Measurements from ENCODE around the gene CCL18.
A peak's percentile ranks its signal among the peaks of the same experiment; 100 is the strongest.

Gene CCL18

DNA sequence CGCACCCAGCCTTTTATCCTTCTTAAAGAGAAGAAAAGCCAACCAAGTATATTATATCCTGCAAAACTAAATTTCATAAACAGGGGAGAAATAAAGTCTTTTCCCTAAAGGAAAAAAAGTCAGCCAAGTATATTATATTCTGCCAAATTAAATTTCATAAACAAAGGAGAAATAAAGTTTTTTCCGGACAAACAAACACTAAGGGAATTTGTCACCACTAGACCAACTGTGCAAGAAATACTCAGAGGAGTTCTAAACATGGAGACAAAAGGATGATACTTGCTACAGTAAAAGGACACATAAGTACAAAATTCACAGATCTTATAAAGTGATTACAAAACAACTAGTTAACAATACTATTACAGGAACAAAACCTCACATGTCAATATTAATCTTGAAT lies 14.4 kb upstream of the CCL18 start:
- Mint-ChIP-seq H3K27me3 (ENCODE audit: low read depth, poor library complexity) (peaks cover 7% of the 10 kb centered on the region), H3K36me3 (ENCODE audit: low read depth) (no peaks in the 10 kb centered on the region), H3K4me3 (no peak overlapping the region), H3K4me1 (no peaks in the 10 kb centered on the region), H3K27ac (no peak overlapping the region), H3K9me3 (peaks cover 50% of the 10 kb centered on the region)
- DNase-seq = no peak
- TF ChIP-seq, protein P1, sequence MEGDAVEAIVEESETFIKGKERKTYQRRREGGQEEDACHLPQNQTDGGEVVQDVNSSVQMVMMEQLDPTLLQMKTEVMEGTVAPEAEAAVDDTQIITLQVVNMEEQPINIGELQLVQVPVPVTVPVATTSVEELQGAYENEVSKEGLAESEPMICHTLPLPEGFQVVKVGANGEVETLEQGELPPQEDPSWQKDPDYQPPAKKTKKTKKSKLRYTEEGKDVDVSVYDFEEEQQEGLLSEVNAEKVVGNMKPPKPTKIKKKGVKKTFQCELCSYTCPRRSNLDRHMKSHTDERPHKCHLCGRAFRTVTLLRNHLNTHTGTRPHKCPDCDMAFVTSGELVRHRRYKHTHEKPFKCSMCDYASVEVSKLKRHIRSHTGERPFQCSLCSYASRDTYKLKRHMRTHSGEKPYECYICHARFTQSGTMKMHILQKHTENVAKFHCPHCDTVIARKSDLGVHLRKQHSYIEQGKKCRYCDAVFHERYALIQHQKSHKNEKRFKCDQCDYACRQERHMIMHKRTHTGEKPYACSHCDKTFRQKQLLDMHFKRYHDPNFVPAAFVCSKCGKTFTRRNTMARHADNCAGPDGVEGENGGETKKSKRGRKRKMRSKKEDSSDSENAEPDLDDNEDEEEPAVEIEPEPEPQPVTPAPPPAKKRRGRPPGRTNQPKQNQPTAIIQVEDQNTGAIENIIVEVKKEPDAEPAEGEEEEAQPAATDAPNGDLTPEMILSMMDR (IDR thresholded peaks at IDR 0.05) = no peak

DNA sequence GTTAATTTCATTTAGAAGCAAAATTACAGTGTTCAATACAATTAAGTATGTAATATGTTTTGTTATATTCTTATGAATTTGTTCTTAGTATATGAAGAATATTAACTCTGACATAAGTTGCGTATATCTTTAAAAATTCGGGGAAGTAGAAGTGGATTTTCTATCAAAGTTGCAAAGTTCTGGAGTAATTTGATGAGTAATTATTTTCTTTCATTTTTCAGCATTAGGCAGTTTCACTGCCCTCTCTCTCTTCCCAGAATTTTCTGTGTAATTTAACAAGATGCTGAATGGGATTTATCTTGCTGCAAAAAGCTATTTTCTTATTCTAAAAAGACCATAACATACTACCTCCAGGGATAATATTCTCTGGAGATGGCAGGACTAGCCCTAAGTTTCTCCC lies 8.9 kb upstream of the CCL18 start:
- TF ChIP-seq, protein P1 (IDR thresholded peaks at IDR 0.05) = no peak
- H3K4me1 Mint-ChIP-seq = no peaks in the 10 kb centered on the region
- H3K36me3 Mint-ChIP-seq (ENCODE audit: low read depth) = no peaks in the 10 kb centered on the region

DNA sequence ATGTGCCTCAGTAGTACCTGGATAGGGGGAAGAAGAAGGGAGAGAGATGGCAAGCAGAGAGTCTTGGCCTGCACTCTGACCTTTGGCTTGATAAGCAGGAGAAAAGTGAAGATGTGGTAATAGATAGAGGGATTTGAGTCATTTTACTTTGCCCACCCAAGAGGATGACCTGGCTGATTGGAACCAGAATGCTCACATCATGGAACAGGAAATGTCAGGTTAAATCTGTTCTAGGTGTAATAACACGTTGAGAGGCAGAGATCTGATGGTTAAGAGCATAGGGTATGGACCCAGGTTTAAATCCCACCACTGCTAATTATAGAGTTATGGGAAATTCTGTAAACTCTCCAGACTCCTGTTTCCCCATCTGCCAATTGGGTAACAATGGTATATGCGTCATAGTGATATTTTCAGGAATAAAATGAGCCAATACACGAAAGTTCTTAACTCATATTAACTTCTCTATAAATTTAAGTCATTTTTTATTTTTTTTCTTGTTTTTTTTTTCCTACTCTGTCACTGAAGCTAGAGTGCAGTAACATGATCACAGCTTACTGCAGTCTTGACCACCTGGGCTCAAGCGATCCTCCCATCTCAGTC lies 8.1 kb upstream of the CCL18 start:
- Mint-ChIP-seq H3K4me1 (no peaks in the 10 kb centered on the region), H3K27ac (no peak overlapping the region), H3K9me3 (peaks cover 17% of the 10 kb centered on the region), H3K27me3 (ENCODE audit: low read depth, poor library complexity) (no peaks in the 10 kb centered on the region), H3K4me3 (no peak overlapping the region), H3K36me3 (ENCODE audit: low read depth) (no peaks in the 10 kb centered on the region)
- DNase-seq = no peak
- TF ChIP-seq, protein P1 (IDR thresholded peaks at IDR 0.05) = no peak

More for the DNA sequence above, 8.9 kb upstream of the CCL18 start:
- Mint-ChIP-seq H3K27ac (no peak overlapping the region), H3K9me3 (peaks cover 22% of the 10 kb centered on the region), H3K27me3 (ENCODE audit: low read depth, poor library complexity) (no peaks in the 10 kb centered on the region), H3K4me3 (no peak overlapping the region)
- no peak for DNase-seq

DNA sequence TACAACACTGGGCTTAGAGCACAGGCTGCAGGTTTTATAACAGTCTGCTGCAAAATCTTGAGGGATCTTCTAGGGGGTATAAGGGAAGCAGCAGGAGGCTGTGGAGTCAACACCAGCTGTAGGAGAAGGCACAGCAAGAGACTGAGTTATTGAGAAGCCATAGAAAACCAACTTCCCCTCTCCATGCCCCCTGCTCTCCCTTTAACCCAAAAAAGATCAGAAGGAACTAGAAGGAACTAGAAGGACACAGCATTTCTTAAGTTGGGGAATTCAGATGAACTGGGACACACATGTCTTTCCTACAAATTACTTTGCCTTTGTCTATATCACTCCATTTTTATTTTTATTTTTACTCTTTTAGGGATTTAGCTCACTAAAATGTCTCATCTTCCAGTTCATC lies 6.2 kb upstream of the CCL18 start:
- Mint-ChIP-seq H3K9me3 (peaks cover 3% of the 10 kb centered on the region), H3K4me3 (no peak overlapping the region), H3K27ac (peak overlapping the region; percentile 33), H3K4me1 (no peaks in the 10 kb centered on the region), H3K36me3 (ENCODE audit: low read depth) (no peaks in the 10 kb centered on the region), H3K27me3 (ENCODE audit: low read depth, poor library complexity) (no peaks in the 10 kb centered on the region)
- TF ChIP-seq, protein P1 (IDR thresholded peaks at IDR 0.05) = no peak
- no peak for DNase-seq

DNA sequence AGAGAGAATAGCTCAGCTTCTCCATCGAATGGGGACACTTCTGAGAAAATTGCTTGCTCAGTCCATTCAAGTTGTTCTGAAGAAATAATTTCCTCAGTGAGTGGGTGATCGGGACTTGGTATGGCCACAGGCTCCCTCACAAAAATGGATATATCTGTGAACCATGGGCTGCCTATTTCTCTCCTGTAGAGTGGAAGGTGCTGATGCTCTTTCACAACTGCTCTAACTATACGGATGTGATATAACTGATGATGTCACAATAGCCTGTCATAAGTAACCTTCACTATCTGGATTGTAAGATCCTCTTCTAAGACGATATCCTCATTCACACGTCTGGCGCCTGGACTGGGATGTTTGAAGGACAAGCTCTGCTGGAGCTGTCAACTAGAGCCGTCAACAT lies 4.7 kb upstream of the CCL18 start:
- Mint-ChIP-seq H3K4me1 (no peaks in the 10 kb centered on the region), H3K36me3 (ENCODE audit: low read depth) (no peaks in the 10 kb centered on the region), H3K27me3 (ENCODE audit: low read depth, poor library complexity) (no peaks in the 10 kb centered on the region), H3K4me3 (no peak overlapping the region), H3K27ac (no peak overlapping the region), H3K9me3 (peaks cover 3% of the 10 kb centered on the region)
- TF ChIP-seq, protein P1 (IDR thresholded peaks at IDR 0.05) = no peak
- no peak for DNase-seq

DNA sequence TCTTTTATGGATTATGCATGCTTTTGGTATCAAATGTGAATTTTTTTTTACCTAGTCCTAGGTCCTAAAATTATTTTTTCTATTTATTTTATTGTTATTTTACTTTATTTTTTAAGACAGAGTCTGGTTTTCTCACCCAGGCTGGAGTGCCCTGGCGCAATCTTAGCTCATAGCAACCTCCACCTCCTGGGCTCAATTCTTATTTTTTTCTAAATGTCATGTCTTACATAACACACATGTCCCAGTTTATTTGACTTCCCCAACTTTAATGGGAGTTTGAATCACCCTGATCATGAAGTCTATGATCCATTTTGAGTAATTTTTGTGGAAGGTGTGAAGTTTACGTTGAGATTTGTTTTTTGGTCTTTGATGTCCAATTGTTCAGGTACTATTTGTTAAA lies 3.3 kb upstream of the CCL18 start:
- Mint-ChIP-seq H3K9me3 (peaks cover 3% of the 10 kb centered on the region), H3K36me3 (ENCODE audit: low read depth) (no peaks in the 10 kb centered on the region), H3K4me1 (no peaks in the 10 kb centered on the region), H3K27ac (no peak overlapping the region), H3K27me3 (ENCODE audit: low read depth, poor library complexity) (peaks cover 3% of the 10 kb centered on the region), H3K4me3 (no peak overlapping the region)
- no peak for DNase-seq
- TF ChIP-seq, protein P1 (IDR thresholded peaks at IDR 0.05) = no peak
